ENCODE results near the gene GTF3C6.
"Not testable (repeated sequence)": the region's sequence is repeated elsewhere in the genome, so short reads cannot be mapped to it uniquely, and the experiment has no call there.

GTF3C6 gene

GRCh38 chr6:110976575-110976974, 18.1 kb downstream of the GTF3C6 start:
- in situ Hi-C loops (cut with HindIII; ENCODE audit: low sequenced_read_pairs): no loop called here

DNA sequence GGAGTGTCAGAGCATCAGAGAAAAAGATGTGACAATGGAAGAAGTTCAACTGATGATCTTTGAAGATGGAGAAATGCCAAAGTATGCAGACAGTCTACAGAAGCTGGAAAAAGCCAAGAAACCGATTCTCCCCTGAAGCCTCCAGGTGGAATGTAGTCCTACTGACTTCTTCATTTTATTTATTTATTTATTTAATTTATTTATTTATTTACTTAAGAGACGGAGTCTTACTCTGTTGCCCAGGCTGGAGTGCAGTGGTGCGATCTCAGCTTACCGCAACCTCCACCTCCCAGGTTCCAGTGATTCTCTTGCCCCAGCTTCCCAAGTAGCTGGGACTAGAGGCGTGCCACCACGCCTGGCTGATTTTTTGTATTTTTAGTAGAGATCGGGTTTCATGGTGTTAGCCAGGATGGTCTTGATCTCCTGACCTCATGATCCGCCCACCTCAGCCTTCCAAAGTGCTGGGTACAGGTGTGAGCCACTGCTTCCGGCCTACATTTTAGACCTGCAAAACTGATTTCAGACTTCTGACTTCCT, 21.1 kb downstream of the GTF3C6 start:
- in situ Hi-C loops (cut with HindIII; ENCODE audit: low sequenced_read_pairs): no loop called here

GRCh38 chr6:110980227-110980626, 21.7 kb downstream of the GTF3C6 start:
- in situ Hi-C loops (cut with HindIII; ENCODE audit: low sequenced_read_pairs): no loop called here

DNA sequence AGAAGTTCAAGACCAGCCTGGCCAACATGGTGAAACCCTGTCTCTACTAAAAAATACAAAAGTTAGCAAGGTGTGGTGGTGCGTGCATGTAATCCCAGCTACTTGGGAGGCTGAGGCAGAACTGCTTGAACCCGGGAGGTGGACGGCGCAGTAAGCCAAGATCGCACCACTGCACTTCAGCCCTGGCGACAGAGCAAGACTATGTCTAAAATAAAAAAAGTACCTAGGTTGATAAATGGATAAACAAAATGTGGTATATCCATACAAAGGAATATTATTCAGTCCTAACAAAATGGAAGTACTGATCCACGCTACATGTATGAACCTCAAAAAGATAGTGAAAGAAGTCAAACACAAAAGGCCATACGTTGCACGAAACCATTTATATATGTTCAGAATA, 22.1 kb downstream of the GTF3C6 start:
- in situ Hi-C loops (cut with HindIII; ENCODE audit: low sequenced_read_pairs): no loop called here

- in situ Hi-C loops (cut with HindIII; ENCODE audit: low sequenced_read_pairs): no loop called here
Observed at GRCh38 chr6:110981202-110981600, 22.7 kb downstream of the GTF3C6 start.

DNA sequence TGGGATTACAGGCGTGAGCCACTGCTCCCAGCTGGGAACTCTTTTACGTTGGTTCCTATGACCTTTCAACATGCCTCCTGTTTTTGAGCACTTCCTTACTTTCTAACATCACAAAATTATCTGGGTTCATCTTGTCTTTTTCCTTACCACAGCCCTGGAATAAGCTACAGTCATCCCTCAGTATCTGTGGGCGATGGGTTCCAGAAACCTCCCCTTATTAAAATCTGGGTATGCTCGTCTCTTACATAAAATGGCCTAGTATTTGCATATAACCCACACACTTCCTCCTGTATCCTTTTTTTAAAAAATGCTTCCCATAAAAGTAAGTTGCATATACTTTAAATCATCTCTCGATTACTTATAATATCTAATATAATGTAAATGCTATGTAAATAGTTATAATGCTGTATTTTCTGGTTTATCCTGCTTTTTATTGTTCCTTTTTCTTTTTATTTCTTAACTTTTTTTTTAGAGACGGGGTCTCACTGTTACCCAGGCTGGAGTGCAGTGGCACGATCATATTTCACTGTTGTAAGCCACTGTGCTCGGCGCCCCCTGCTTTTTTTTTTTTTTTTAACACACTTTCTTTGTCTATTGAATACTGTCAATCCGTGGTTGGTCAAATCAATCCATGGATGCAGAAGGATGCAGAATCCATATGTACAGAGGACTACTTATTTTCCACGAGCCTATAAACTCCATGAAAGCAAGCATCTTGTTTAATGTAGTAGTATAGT, 32.5 kb downstream of the GTF3C6 start:
- in situ Hi-C loops (cut with HindIII; ENCODE audit: low sequenced_read_pairs): no loop called here

- in situ Hi-C loops (cut with HindIII; ENCODE audit: low sequenced_read_pairs): no loop called here
Observed at GRCh38 chr6:110996691-110997090, 38.2 kb downstream of the GTF3C6 start.

DNA sequence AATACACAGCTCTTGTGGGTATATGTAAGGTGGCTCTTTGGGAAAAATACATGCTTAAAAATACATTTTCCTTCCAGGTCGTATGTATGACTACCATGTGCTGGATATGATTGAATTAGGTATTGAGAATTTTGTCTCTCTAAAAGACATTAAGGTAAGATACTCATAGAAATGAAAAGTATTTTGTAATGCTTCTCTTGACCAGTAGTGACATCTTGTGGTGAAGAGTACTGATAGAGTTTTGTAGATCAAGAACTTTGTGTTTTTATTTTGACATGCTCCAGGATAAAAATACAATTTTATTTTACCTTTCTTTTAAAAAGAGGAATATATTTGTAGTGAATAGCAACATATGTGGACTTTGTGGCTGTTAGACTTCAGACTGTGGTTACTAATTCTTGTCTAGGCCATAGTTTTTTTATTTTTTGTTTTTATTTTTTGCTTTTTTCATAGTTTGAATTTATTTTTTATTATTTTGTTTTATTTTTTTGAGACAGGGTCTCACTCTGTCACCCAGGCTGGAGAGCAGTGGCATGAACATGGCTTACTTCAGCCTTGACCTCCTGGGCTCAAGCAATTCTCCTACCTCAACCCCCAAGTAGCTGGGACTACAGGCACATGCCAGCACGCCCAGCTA, 41.2 kb downstream of the GTF3C6 start:
- in situ Hi-C loops (cut with HindIII; ENCODE audit: low sequenced_read_pairs): no loop called here

- in situ Hi-C loops (cut with HindIII; ENCODE audit: low sequenced_read_pairs): no loop called here
Observed at GRCh38 chr6:111002350-111002749, 43.8 kb downstream of the GTF3C6 start.

GRCh38 chr6:111011360-111012142, 53.0 kb downstream of the GTF3C6 start:
- in situ Hi-C loops (cut with HindIII; ENCODE audit: low sequenced_read_pairs): no loop called here

- in situ Hi-C loops (cut with HindIII; ENCODE audit: low sequenced_read_pairs): no loop called here
Observed at GRCh38 chr6:111012143-111012452, 53.6 kb downstream of the GTF3C6 start.

GRCh38 chr6:111012520-111012919, 54.0 kb downstream of the GTF3C6 start:
- in situ Hi-C loops (cut with HindIII; ENCODE audit: low sequenced_read_pairs): not testable (repeated sequence)

- in situ Hi-C loops (cut with HindIII; ENCODE audit: low sequenced_read_pairs): no loop called here
Observed at GRCh38 chr6:111013144-111013915, 54.8 kb downstream of the GTF3C6 start.

GRCh38 chr6:111015389-111016124, 57.1 kb downstream of the GTF3C6 start:
- in situ Hi-C loops (cut with HindIII; ENCODE audit: low sequenced_read_pairs): no loop called here

GRCh38 chr6:111017241-111017640, 58.7 kb downstream of the GTF3C6 start:
- in situ Hi-C loops (cut with HindIII; ENCODE audit: low sequenced_read_pairs): not testable (repeated sequence)
